Activated naive CD4-positive, alpha-beta T cell treated with anti-CD3 and anti-CD28 coated beads for 36 hours (primary cell): ENCODE results near the gene AGTPBP1. TPM values are rescaled to one million over a fixed set of nuclear protein-coding genes. Genes with fewer than 3 reads are reported as not detected.

Experiments used
- CTCF ChIA-PET: fragments of 350-600 bp; sonication (Branson Sonifier 250); formaldehyde crosslinking; loops from one replicate; lab custom pipeline; 2021; ENCODE audit warnings: antibody characterized with exemption; lab: Charles Lee
- DNase-seq: peaks from one replicate; pipeline ENCODE4 v3.0.0-alpha.2; 2020
- H3K27ac Mint-ChIP-seq: one replicate; pipeline ENCODE4 v1.8.0; 2021; ENCODE audit warnings: mild to moderate bottlenecking, mixed read lengths
- H3K27me3 Mint-ChIP-seq: one replicate; pipeline ENCODE4 v1.8.0; 2021; ENCODE audit warnings: low read depth, mixed read lengths
- H3K36me3 Mint-ChIP-seq: one replicate; pipeline ENCODE4 v1.8.0; 2021; ENCODE audit warnings: low read depth, mixed read lengths
- H3K4me1 Mint-ChIP-seq: one replicate; pipeline ENCODE4 v1.8.0; 2021; ENCODE audit warnings: low read depth, mixed read lengths
- H3K4me3 Mint-ChIP-seq: one replicate; pipeline ENCODE4 v1.8.0; 2021; ENCODE audit warnings: mild to moderate bottlenecking, moderate library complexity, mixed read lengths
- H3K9me3 Mint-ChIP-seq: one replicate; pipeline ENCODE4 v1.8.0; 2021; ENCODE audit warnings: mixed read lengths
- intact Hi-C: fragments of 100-400 bp; cut with micrococcal nuclease; formaldehyde crosslinking; loops from one replicate; pipeline ENCODE4 v1.15.1; 2023
- total RNA-seq, 2 experiments: library from RNA; stranded (reverse); gene quantifications; one replicate each; pipeline ENCODE4 v1.2.3, GENCODE V29; 2021

The AGTPBP1 gene
- total RNA-seq, 2 experiments from 2014 or later: 37.6 to 39.0 TPM

- Mint-ChIP-seq H3K4me1 (no peaks in the 10 kb centered on the region), H3K36me3 (no peaks in the 10 kb centered on the region), H3K27ac (no peak overlapping the region), H3K27me3 (peaks cover 2% of the 10 kb centered on the region), H3K9me3 (peaks cover 5% of the 10 kb centered on the region), H3K4me3 (no peak overlapping the region)
- DNase-seq: no peak
- intact Hi-C loops: no loop called here
- CTCF ChIA-PET: no interaction called here
Observed at GRCh38 chr9:85502815-85503655, 238.7 kb downstream of the AGTPBP1 start.

- intact Hi-C loops: no loop called here
- no peaks in the 10 kb centered on the region for H3K36me3 Mint-ChIP-seq
- H3K27me3 Mint-ChIP-seq: peaks cover 2% of the 10 kb centered on the region
- peaks cover 8% of the 10 kb centered on the region for H3K9me3 Mint-ChIP-seq
- CTCF ChIA-PET: interaction anchor here (1.4 kb wide), 1 partner anchor 109 kb away, joined by 3 read pairs; no protein-coding TSS in a partner anchor
- H3K4me3 Mint-ChIP-seq: no peak overlapping the region
- DNase-seq: no peak
- H3K4me1 Mint-ChIP-seq: no peaks in the 10 kb centered on the region
- no peak overlapping the region for H3K27ac Mint-ChIP-seq
Observed at GRCh38 chr9:85501882-85502281, 239.9 kb downstream of the AGTPBP1 start.

GRCh38 chr9:85501456-85501855 lies 240.3 kb downstream of the AGTPBP1 start:
- peaks cover 2% of the 10 kb centered on the region for H3K27me3 Mint-ChIP-seq
- H3K9me3 Mint-ChIP-seq: peaks cover 8% of the 10 kb centered on the region
- H3K4me3 Mint-ChIP-seq: no peak overlapping the region
- H3K4me1 Mint-ChIP-seq: no peaks in the 10 kb centered on the region
- no peak for DNase-seq
- intact Hi-C loops: no loop called here
- no peak overlapping the region for H3K27ac Mint-ChIP-seq
- CTCF ChIA-PET: interaction anchor here (1.4 kb wide), 1 partner anchor 109 kb away, joined by 3 read pairs; no protein-coding TSS in a partner anchor
- no peaks in the 10 kb centered on the region for H3K36me3 Mint-ChIP-seq

Other genes with a start within 250 kb of the AGTPBP1 start
- 10 to 100 TPM; 14.2 to 14.6 TPM for gene NAA35, start 199.2 kb upstream of the AGTPBP1 start, total RNA-seq